Neutrophil (primary cell): Measurements from ENCODE around the gene SKOR1.

ENCODE experiments used
- H3K27ac ChIP-seq: fragments of 200-600 bp; sonication (generic); 2 replicates; pipeline ENCODE4 v1.5.1; 2016; ENCODE audit warnings: mild to moderate bottlenecking, moderate library complexity
- H3K27me3 ChIP-seq: fragments of 200-600 bp; sonication (generic); 2 replicates; pipeline ENCODE4 v1.6.0; 2016; ENCODE audit warnings: mild to moderate bottlenecking
- H3K36me3 ChIP-seq: fragments of 200-600 bp; sonication (generic); 2 replicates; pipeline ENCODE4 v1.5.1; 2017
- H3K4me1 ChIP-seq, 2 experiments: fragments of 200-600 bp in 1 of 2; sonication (generic) in 1 of 2; 1 replicate in 1 of 2; 2 replicates in 1 of 2; pipeline versions ENCODE4 v1.5.1 to v1.6.1; 2013 to 2016; ENCODE audit warnings: low read depth in 1 of 2, low read length in 1 of 2, mild to moderate bottlenecking in 1 of 2, moderate library complexity in 1 of 2; ENCODE audit not compliant: control insufficient read depth in 1 of 2, insufficient read depth in 1 of 2
- H3K4me3 ChIP-seq, 2 experiments: fragments of 200-600 bp in 1 of 2; sonication (generic) in 1 of 2; 1 replicate in 1 of 2; 2 replicates in 1 of 2; pipeline ENCODE4 v1.5.1; 2013 to 2016; ENCODE audit warnings: low read depth in 1 of 2, low read length in 1 of 2, mild to moderate bottlenecking in 1 of 2, moderate library complexity in 1 of 2
- H3K9me3 ChIP-seq: fragments of 200-600 bp; sonication (generic); 2 replicates; pipeline ENCODE4 v1.5.1; 2016
- TF ChIP-seq, protein P1 (sequence below): fragments of 200-600 bp; sonication (generic); IDR thresholded peaks from 2 replicates; pipeline ENCODE4 v1.5.1; 2016; ENCODE audit warnings: antibody characterized with exemption

Gene SKOR1

GRCh38 chr15:67799801-67800205, 25.5 kb upstream of the SKOR1 start:
- no peak overlapping the region for H3K4me3 ChIP-seq
- no peaks in the 10 kb centered on the region for H3K27me3 ChIP-seq
- no peaks in the 10 kb centered on the region for H3K9me3 ChIP-seq
- no peaks in the 10 kb centered on the region for H3K4me1 ChIP-seq
- no peaks in the 10 kb centered on the region for H3K36me3 ChIP-seq
- TF ChIP-seq, protein P1, sequence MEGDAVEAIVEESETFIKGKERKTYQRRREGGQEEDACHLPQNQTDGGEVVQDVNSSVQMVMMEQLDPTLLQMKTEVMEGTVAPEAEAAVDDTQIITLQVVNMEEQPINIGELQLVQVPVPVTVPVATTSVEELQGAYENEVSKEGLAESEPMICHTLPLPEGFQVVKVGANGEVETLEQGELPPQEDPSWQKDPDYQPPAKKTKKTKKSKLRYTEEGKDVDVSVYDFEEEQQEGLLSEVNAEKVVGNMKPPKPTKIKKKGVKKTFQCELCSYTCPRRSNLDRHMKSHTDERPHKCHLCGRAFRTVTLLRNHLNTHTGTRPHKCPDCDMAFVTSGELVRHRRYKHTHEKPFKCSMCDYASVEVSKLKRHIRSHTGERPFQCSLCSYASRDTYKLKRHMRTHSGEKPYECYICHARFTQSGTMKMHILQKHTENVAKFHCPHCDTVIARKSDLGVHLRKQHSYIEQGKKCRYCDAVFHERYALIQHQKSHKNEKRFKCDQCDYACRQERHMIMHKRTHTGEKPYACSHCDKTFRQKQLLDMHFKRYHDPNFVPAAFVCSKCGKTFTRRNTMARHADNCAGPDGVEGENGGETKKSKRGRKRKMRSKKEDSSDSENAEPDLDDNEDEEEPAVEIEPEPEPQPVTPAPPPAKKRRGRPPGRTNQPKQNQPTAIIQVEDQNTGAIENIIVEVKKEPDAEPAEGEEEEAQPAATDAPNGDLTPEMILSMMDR, result no peak
- H3K27ac ChIP-seq, result no peak overlapping the region

- Histone ChIP-seq H3K4me1 (no peaks in the 10 kb centered on the region), H3K9me3 (no peaks in the 10 kb centered on the region), H3K4me3 (no peak overlapping the region), H3K36me3 (no peaks in the 10 kb centered on the region), H3K27me3 (no peaks in the 10 kb centered on the region), H3K27ac (no peak overlapping the region)
- TF ChIP-seq, protein P1, result no peak
These were observed 24.2 kb upstream of the SKOR1 start for GRCh38 chr15:67801142-67801541.

DNA sequence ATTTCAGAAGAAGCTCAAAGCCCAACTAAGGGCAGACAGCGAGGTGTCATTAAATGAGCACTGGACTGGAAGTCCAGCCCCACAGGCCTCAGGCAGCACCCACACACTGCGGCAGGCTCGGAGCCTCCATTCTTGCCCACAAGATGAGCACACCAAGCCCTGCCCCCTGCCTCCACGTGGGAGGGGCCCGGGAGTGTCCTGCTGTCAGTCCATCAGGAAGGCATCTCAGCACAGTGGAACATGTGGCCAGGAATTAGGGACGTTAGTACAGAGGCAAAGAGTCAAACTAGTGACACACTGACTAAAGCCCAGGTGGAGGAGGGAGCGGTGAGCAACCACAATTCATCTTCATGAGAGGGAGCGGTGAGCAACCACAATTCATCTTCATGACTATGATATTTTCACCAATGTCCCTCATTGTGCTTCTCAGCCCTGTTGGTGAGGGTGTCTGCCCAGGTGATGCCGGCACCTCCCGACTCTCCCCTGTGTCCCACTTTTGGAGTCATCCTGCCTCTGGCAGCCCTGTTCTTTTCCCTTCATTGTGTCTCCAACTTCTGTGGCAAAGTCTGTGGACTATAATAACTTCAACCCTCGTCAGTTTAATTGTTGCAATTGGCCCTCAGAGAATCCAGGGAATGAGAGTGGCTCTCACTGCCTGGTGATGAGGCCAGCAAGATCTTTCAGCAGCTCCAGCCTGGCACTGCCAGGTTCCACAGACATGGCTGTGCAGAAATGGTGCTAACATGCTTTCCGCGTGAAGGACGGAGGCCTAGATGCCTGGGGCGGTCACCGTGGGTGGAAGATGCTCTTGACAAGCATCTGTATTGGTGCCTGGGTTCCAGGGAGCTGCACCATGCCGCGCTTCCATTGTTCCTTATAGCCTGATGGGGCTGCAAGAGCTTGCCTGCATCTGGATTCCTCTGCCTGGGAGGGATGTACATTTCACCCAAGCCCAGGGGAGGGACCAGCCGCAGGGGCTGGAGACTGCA, 23.1 kb upstream of the SKOR1 start:
- H3K4me3 ChIP-seq, result no peak overlapping the region
- H3K4me1 ChIP-seq, result no peaks in the 10 kb centered on the region
- no peaks in the 10 kb centered on the region for H3K9me3 ChIP-seq
- no peaks in the 10 kb centered on the region for H3K27me3 ChIP-seq
- no peaks in the 10 kb centered on the region for H3K36me3 ChIP-seq
- TF ChIP-seq, protein P1, result no peak
- no peak overlapping the region for H3K27ac ChIP-seq

- TF ChIP-seq, protein P1, result no peak
- H3K27me3 ChIP-seq, result no peaks in the 10 kb centered on the region
- H3K9me3 ChIP-seq, result no peaks in the 10 kb centered on the region
- no peak overlapping the region for H3K4me3 ChIP-seq
- no peak overlapping the region for H3K27ac ChIP-seq
- H3K36me3 ChIP-seq, result no peaks in the 10 kb centered on the region
- H3K4me1 ChIP-seq, result no peaks in the 10 kb centered on the region
These were observed 22.0 kb upstream of the SKOR1 start for GRCh38 chr15:67803299-67803698.

- no peaks in the 10 kb centered on the region for H3K4me1 ChIP-seq
- TF ChIP-seq, protein P1, result no peak
- no peaks in the 10 kb centered on the region for H3K36me3 ChIP-seq
- no peaks in the 10 kb centered on the region for H3K9me3 ChIP-seq
- no peak overlapping the region for H3K4me3 ChIP-seq
- H3K27ac ChIP-seq, result no peak overlapping the region
- H3K27me3 ChIP-seq, result no peaks in the 10 kb centered on the region
These were observed 21.1 kb upstream of the SKOR1 start for GRCh38 chr15:67803996-67804843.
